ENCODE measurements around the gene FAM25A.
"Not testable (repeated sequence)": the region's sequence is repeated elsewhere in the genome, so short reads cannot be mapped to it uniquely, and the experiment has no call there.

FAM25A gene

DNA sequence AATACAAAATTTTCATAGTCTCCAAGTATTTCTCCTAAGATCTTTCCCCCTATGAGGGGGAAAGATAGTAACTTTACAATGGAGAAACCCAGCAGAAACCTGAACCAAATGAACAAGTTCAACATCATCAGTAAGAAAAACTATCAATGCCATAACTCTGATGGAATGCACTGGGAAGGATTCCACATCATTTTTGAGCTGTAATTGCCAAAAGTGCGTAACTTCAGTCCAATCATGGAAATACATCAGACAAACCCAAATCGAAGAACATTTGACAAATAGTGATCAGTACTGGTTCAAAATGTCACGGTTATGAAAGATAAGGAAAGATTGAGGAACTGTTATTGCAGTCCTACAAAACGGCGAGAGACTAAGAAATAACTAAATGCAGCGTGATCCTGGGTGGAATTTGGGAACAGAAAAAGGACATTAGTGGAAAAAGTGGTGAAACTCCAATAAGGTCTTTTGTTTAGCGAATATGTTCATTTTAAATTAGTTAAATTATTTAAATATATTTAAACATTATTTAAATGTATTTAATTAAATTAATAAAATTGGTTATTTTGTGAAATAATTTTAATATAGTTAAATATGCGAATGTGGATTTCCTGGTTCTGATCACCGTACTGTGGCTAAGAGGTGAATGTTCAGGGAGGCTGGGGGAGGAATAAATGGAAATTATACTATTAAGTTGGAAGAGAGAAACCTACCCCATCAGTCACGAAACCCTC is 4.9 kb upstream of the FAM25A start:
- not testable (repeated sequence) for H3K36me3 ChIP-seq (ENCODE audit: control insufficient read depth, insufficient read depth, low read length); H3K27me3 ChIP-seq (ENCODE audit: control insufficient read depth, insufficient read depth, low read length); H3K9ac ChIP-seq (ENCODE audit: low read depth, low read length); H3K4me3 ChIP-seq (ENCODE audit: low read depth, low read length); H3K9me3 ChIP-seq (ENCODE audit: control insufficient read depth, insufficient read depth, low read length); H3K4me1 ChIP-seq (ENCODE audit: control insufficient read depth, insufficient read depth, low read length)

DNA sequence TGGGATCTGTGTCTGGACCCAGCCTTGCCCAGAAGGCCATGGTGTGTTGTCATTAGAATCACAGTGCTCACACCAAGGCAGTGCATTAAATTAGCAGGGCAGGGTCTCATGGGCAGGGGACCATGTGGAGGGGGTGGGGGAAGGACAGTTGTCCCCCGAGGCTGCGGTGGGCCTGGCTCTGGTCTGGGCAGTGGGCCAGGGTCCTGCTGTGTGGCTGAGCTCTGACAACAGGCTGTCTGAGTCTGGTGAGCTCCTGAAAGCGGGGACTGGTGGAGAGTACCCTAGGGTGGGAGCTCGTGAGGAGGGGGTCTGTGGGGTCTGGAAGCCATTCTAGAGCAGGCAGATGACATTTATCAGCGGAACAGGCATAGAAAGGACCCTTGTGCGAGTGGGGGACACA is 2.0 kb upstream of the FAM25A start:
- H3K9me3 ChIP-seq (ENCODE audit: control insufficient read depth, insufficient read depth, low read length); H3K9ac ChIP-seq (ENCODE audit: low read depth, low read length); H3K4me1 ChIP-seq (ENCODE audit: control insufficient read depth, insufficient read depth, low read length); H3K4me3 ChIP-seq (ENCODE audit: low read depth, low read length); H3K36me3 ChIP-seq (ENCODE audit: control insufficient read depth, insufficient read depth, low read length); H3K27me3 ChIP-seq (ENCODE audit: control insufficient read depth, insufficient read depth, low read length): not testable (repeated sequence)

DNA sequence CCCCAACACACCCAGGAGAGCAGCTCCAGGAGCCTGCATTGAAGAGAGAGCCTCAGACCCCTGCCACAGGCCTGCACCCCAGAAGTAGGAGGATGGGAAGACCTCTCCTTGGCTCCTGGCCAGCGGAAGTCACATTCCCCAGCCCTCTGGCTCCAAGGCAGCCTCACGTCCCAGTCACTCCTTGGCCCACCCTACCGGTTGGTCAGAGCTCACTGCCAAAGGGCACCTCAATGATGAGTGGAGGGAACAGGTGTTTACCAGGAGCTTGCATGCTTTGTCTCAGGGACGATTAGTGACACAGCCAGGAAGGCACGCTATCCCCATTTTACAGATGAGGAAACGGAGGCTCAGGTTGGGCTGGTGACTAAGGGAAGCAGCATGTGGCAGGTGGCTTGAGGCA is 1.0 kb upstream of the FAM25A start:
- H3K9me3 ChIP-seq (ENCODE audit: control insufficient read depth, insufficient read depth, low read length); H3K4me1 ChIP-seq (ENCODE audit: control insufficient read depth, insufficient read depth, low read length); H3K9ac ChIP-seq (ENCODE audit: low read depth, low read length); H3K4me3 ChIP-seq (ENCODE audit: low read depth, low read length); H3K36me3 ChIP-seq (ENCODE audit: control insufficient read depth, insufficient read depth, low read length); H3K27me3 ChIP-seq (ENCODE audit: control insufficient read depth, insufficient read depth, low read length): not testable (repeated sequence)

DNA sequence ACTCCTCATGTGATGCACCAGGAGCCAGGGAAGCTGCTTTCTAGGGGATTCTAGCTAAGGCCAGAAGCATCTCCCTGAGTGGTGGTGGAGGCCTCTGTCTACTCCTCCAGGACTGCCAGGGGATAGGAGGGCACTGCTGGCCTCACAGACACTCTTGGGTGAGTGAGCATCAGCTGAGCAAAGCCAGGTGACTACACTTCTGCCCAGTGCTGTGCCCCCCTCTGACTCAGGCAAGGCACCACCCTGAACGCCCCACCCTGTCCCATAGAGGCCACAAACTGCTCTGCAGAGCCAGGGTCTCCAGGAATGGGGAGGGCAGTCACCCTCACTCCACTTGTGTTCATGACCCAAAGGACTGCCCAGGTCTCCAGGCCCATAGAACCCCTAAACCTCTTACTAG is 590 bp upstream of the FAM25A start:
- H3K27me3 ChIP-seq (ENCODE audit: control insufficient read depth, insufficient read depth, low read length); H3K9ac ChIP-seq (ENCODE audit: low read depth, low read length); H3K36me3 ChIP-seq (ENCODE audit: control insufficient read depth, insufficient read depth, low read length); H3K4me1 ChIP-seq (ENCODE audit: control insufficient read depth, insufficient read depth, low read length); H3K9me3 ChIP-seq (ENCODE audit: control insufficient read depth, insufficient read depth, low read length); H3K4me3 ChIP-seq (ENCODE audit: low read depth, low read length): not testable (repeated sequence)

DNA sequence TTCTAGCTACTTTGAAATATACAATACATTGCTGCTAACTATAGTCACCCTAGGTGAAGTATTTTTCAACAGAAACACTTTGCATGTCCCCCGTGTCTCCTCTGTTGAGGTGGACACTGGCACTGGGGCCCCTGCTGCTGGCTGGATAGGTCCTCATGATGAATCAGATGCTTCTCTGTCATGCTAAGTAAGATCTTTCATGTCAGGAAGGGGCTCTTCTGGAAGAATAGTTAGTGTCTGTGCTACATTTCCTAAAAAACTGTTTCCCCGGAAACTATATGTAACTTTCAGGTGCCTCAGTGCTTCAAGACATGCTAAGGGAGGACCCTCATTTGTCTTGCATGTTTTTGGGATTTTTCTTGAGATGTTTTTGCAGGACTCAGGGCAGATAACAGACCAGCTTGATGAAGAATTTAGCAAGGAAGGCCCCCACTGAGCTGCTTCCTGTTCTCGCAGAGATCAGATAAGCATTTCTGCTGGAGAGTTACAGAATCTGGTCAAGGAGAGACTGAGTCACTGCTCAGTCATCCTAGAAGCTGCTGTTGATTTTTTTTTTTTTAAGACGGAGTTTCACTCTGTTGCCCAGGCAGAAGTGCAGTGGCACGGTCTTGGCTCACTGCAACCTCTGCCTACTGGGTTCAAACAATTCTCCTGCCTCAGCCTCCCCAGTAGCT is 5.3 kb downstream of the FAM25A start:
- H3K36me3 ChIP-seq (ENCODE audit: control insufficient read depth, insufficient read depth, low read length); H3K9ac ChIP-seq (ENCODE audit: low read depth, low read length); H3K9me3 ChIP-seq (ENCODE audit: control insufficient read depth, insufficient read depth, low read length); H3K4me1 ChIP-seq (ENCODE audit: control insufficient read depth, insufficient read depth, low read length); H3K4me3 ChIP-seq (ENCODE audit: low read depth, low read length); H3K27me3 ChIP-seq (ENCODE audit: control insufficient read depth, insufficient read depth, low read length): not testable (repeated sequence)

DNA sequence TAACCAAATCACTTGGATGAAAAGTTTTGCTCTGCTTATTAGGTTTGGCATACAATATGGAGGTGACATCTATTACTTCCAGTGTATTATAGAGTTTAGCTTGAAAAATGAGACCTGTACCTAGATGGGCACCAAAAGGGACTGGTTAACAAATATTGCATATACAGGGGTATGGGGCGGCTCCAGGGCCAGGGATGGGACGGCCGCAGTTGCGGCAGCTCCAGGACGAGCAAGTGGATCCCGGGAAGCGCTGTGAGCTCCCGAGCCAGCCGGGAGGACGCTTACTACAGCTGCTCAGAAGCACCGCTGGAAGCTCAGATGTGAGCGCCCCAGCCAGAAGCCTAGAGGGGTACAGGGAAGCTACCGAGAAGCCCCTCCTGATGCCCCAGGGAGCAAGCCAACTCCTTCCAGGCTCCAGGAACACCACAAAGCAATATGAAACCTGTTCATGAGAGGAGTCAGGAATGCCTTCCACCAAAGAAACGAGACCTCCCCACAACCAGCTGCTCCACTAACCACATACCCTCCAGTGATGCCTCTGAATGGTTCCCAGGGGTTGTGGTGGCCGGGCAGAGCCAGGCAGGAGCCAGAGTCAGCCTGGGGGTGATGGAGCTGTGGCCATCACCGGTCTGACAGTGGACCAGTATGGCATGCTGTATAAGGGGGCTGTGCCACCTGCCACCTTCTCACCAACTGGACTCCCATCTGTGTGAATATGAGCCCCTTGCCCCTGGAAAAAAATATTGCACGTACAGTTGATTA is 6.8 kb downstream of the FAM25A start:
- not testable (repeated sequence) for H3K4me3 ChIP-seq (ENCODE audit: low read depth, low read length); H3K9ac ChIP-seq (ENCODE audit: low read depth, low read length); H3K27me3 ChIP-seq (ENCODE audit: control insufficient read depth, insufficient read depth, low read length); H3K4me1 ChIP-seq (ENCODE audit: control insufficient read depth, insufficient read depth, low read length); H3K9me3 ChIP-seq (ENCODE audit: control insufficient read depth, insufficient read depth, low read length); H3K36me3 ChIP-seq (ENCODE audit: control insufficient read depth, insufficient read depth, low read length)

DNA sequence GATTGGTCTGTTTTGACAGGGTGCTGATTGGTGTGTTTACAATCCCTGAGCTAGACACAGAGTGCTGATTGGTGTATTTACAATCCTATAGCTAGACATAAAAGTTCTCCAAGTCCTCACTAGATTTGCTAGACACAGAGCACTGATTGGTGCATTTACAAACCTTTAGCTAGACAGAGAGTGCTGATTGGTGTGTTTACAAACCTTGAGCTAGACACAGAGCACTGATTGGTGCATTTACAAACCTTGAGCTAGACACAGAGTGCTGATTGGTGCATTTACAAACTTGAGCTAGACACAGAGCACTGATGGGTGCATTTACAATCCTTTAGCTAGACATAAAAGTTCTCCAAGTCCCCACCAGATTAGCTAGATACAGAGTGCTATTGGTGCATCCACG is 10.3 kb downstream of the FAM25A start:
- H3K9ac ChIP-seq (ENCODE audit: low read depth, low read length), result not testable (repeated sequence)

DNA sequence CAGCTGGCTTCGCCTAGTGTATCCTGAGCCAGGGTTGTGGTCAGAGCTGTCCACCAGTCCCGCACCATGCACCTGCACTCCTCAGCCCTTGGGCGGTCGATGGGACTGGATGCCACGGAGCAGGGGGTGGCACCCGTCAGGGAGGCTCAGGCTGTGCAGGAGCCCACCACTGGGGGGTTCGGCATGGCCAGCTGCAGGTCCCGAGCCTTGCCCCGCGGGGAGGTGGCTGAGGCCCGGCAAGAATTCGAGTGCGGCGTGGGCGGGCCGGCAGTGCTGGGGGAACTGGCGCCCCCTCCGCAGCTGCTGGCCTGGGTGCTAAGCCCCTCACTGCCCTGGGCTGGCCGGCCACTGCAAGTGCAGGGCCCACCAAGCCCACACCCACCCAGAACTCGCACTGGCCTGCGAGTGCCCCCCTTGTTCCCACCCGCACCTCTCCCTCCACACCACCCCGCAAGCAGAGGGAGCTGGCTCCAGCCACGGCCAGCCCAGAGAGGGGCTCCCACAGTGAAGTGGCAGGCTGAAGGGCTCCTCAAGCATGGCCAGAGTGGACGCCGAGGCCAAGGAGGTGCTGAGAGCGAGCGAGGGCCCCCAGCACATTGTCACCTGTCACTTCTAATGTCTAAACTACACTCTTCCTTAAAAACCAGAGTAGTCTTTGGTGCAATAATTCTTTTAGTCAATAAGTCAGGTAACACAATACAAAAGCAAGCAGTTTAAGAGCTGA is 11.0 kb downstream of the FAM25A start:
- Histone ChIP-seq H3K36me3 (ENCODE audit: control insufficient read depth, insufficient read depth, low read length) (no peaks in the 10 kb centered on the region), H3K9ac (ENCODE audit: low read depth, low read length) (no peak overlapping the region), H3K4me3 (ENCODE audit: low read depth, low read length) (no peak overlapping the region), H3K27me3 (ENCODE audit: control insufficient read depth, insufficient read depth, low read length) (no peaks in the 10 kb centered on the region), H3K9me3 (ENCODE audit: control insufficient read depth, insufficient read depth, low read length) (no peaks in the 10 kb centered on the region), H3K4me1 (ENCODE audit: control insufficient read depth, insufficient read depth, low read length) (no peaks in the 10 kb centered on the region)

More for the DNA sequence above, 10.3 kb downstream of the FAM25A start:
- H3K36me3 ChIP-seq (ENCODE audit: control insufficient read depth, insufficient read depth, low read length); H3K4me1 ChIP-seq (ENCODE audit: control insufficient read depth, insufficient read depth, low read length); H3K4me3 ChIP-seq (ENCODE audit: low read depth, low read length); H3K27me3 ChIP-seq (ENCODE audit: control insufficient read depth, insufficient read depth, low read length); H3K9me3 ChIP-seq (ENCODE audit: control insufficient read depth, insufficient read depth, low read length): not testable (repeated sequence)

DNA sequence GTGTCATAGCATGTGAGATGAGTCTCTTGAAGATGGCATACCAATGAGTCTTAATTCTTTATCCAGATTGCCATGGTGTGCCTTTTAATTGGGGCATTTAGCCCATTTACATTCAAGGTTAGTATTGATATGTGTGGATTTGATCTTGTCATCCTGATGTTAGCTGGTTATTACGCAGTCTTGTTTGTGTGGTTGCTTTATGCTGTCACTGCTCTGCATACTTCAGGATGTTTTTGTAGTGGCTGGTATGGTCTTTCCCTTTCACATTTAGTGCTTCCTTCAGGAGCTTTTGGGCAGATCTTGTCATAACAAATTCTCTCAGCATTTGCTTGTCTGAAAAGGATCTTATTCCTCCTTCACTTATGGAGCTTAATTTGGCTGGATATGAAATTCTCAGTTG is 16.5 kb downstream of the FAM25A start:
- Histone ChIP-seq H3K9me3 (ENCODE audit: control insufficient read depth, insufficient read depth, low read length) (no peaks in the 10 kb centered on the region), H3K4me1 (ENCODE audit: control insufficient read depth, insufficient read depth, low read length) (no peaks in the 10 kb centered on the region), H3K4me3 (ENCODE audit: low read depth, low read length) (no peak overlapping the region), H3K36me3 (ENCODE audit: control insufficient read depth, insufficient read depth, low read length) (no peaks in the 10 kb centered on the region), H3K9ac (ENCODE audit: low read depth, low read length) (no peak overlapping the region), H3K27me3 (ENCODE audit: control insufficient read depth, insufficient read depth, low read length) (no peaks in the 10 kb centered on the region)

DNA sequence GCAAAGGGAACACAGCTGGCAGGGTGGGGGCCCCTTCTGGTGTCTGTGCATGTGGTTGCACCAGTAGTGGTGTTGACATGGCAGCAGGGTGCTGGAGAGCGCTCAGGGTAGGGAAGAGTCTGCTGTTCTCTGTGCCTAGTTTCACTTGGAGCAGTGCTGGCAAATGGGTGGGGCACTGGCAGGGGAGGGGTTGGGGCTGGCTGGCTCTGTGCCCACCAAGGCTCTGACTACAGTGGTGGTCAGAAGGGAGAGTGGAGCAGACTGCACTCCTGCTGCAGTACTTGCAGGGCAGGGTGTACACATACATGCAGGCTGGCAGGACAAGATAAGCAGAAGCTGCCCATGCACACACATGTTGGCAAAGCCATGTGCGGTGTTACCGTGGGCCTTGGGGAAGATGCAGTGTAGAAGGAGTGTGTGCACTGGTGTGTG is 18.2 kb downstream of the FAM25A start:
- H3K4me3 ChIP-seq (ENCODE audit: low read depth, low read length), result no peak overlapping the region
- no peaks in the 10 kb centered on the region for H3K27me3 ChIP-seq (ENCODE audit: control insufficient read depth, insufficient read depth, low read length)
- no peaks in the 10 kb centered on the region for H3K4me1 ChIP-seq (ENCODE audit: control insufficient read depth, insufficient read depth, low read length)
- H3K9ac ChIP-seq (ENCODE audit: low read depth, low read length), result no peak overlapping the region
- H3K36me3 ChIP-seq (ENCODE audit: control insufficient read depth, insufficient read depth, low read length), result no peaks in the 10 kb centered on the region
- H3K9me3 ChIP-seq (ENCODE audit: control insufficient read depth, insufficient read depth, low read length), result no peaks in the 10 kb centered on the region

DNA sequence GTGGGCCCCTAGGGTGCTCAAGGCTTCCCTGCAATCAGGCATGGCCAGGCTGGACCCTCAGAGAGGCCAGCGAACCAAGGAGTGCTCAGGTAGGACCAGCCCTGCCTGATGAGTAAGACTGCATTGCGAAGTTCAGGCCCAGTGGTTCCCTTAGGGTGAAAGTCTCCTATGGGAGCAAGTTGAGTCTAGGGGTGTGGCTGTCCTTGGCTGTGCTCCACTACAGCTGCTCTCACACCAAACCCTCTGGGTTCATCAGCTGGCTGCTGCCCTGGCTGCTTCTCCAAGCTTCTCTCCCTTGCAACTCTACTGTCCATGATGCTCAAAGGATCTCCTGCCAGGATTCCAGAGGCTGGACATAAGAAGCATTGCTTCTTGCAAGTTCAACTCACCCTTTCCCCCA is 18.7 kb downstream of the FAM25A start:
- H3K27me3 ChIP-seq (ENCODE audit: control insufficient read depth, insufficient read depth, low read length), result no peaks in the 10 kb centered on the region
- H3K4me3 ChIP-seq (ENCODE audit: low read depth, low read length), result no peak overlapping the region
- H3K9ac ChIP-seq (ENCODE audit: low read depth, low read length), result no peak overlapping the region
- H3K9me3 ChIP-seq (ENCODE audit: control insufficient read depth, insufficient read depth, low read length), result no peaks in the 10 kb centered on the region
- no peaks in the 10 kb centered on the region for H3K36me3 ChIP-seq (ENCODE audit: control insufficient read depth, insufficient read depth, low read length)
- no peaks in the 10 kb centered on the region for H3K4me1 ChIP-seq (ENCODE audit: control insufficient read depth, insufficient read depth, low read length)

Measured in iPS-15b (cell line).